Right forelimb (tissue), 1 donor: Measurements from ENCODE around the gene KANK2.

Experiments used
- DNase-seq: peaks from one replicate; pipeline ENCODE4 v3.0.0-alpha.2; 2018

Gene KANK2

DNA sequence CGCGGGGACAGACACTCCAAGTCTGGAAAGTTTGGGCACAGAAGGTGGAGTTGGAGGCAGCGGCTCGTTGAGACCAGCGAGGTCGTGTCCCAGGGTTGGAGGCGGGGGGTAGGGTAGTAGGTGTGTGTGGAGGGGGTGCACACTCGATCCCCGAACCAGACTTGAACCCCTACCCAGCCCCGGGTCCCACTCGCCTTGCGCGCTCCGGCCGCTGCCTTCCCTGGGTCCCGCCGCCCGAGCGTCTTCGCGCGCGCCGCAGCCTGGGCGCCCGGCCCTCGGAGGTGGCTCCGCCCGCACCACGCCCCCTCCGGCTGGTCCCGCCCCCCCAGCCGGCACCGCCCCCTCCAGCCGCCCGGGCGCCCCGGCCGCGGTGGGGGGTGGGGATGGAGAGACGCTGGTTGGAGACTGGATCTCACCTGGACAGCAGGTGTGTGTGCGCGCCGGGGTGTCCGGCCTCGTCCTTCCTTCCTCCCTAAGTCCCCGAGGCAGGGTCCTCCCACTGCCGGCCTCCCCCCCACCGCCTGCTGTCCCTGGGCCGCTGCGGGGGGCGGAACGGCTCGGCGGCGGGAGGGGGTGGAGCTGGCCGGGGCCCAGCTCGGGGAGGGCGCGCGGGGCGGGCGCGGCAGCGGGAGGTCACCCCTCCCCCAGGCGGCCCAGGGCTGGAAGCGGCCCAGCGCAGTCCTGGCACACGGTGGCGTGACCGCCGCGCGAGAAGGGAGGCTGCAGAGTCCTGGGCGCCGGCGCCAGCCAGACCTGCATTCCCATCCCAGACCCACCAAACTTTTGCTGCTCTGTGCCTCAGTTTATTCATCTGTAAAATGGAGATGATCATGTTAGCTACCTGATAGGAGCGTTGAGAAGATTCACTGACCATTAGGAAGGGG lies at the start of gene KANK2:
KANK2 (minus strand) TSS at position 255 of the 884 bp plus-strand sequence. CDS start 3,034 bp downstream, outside the sequence.
- DNase-seq, result peak; percentile 94

DNA sequence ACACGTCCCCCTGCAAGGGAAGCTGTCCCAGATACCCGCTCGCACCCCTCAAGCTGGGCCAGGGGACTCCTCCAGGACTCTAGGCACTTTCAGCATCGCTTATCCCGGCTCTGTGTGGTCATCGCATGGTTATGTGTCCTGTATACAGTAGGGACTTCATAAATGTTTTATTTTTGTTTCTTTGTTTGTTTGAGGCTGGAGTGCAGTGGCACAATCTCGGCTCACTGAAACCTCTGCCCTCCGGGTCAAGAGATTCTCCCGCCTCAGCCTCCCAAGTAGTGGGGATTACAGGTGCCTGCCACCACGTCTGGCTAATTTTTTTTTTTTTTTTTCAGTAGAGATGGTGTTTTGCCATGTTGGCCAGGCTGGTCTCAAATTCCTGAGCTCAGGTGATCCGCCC lies 49.6 kb upstream of the KANK2 start:
- DNase-seq, result no peak

DNA sequence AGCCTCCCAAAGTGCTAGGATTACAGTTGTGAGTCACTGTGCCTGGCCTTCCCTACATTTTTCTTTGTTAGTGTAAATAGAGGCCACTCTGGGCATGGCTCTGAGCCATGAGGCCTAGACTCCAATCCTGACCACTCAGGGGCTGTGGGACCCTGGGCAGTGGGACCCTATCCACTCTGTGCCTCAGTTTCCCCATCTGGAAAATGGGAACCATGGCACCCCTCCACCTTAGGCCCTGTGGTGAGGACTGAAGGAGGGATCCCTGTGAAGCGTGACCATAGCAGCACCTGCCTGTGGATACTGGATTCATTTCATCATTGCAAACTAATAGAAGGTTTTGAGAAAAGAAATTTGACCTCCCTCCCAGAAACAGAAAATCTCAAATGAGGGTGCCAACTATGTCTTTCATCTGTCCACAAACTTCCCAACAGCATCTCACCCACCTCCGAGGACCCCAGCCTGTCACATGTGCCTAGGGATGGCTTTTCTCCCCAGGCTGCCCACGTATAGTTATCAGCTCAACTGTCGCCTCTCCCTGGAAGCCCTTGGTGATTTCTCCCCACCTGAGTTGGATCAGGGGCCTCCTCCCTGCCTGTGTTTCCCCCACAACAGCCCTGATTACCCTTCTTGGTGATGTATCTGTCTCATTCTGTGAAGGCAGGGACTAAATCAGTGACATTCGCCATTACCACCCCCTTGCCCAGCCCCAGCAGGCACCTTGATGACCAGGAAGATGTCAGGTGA lies 47.7 kb upstream of the KANK2 start:
- no peak for DNase-seq

DNA sequence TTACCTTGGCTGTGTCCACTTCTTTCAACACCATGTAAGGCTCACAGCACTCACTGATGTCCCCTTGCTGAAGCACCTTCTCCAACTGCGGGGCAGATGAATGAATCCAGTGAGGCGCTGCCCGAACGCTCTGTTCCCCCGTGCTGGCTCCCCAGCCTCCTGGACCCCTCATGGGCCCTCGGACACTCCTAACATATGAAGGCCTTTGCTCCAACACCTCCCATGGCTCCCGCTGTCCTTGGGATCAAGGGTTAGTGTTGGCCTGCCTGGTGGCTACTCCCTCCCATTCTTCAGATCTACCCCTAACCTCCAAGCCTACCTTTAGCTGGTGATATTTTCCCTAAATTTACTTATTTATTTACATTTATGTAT lies 46.4 kb upstream of the KANK2 start:
- no peak for DNase-seq

DNA sequence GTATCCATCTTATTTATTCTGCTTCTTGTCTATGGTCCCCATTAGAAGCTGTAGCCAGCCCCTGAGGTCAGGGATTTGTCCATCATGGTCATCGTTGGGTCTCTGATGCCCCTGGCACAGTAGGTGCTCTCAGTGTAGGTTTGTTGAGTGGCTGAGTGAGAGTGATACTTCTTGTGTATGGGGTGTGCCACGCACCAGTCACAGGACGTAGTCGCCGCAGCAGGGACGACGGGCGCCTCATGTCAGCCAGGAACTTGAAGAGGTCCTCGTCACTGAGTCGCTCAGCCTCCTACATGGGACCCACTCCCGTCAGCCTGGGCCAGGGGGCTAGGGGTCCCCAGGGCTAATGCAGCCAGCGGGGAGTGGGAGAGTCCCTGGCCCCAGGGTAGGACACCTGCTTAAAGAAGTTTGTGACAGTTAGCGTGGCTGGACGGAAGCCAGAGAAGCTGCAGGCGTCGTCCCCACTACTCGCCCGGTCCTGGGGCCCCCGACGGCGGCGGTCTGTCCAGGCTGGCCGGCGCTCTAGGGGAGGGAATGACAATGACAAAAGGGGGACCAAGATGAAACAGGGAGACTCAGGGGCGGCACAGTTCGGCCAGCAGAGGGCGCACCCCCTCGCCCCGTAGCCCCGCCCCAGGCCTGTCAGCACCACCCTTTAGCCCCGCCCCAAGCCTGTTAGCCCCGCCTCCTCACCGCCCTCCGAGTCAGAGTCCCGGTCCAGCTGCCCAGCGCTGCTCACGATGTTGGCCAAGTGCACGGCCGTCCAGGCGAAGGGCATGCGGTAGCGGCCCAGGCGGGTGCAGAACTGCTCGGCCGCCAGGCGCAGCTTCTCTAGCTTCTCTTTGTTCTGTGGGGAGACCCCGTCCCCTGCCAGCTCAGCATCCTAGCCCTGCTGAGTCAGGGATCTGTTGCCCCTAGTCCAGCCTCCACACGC lies 45.8 kb upstream of the KANK2 start:
- DNase-seq, result peak; percentile 90

DNA sequence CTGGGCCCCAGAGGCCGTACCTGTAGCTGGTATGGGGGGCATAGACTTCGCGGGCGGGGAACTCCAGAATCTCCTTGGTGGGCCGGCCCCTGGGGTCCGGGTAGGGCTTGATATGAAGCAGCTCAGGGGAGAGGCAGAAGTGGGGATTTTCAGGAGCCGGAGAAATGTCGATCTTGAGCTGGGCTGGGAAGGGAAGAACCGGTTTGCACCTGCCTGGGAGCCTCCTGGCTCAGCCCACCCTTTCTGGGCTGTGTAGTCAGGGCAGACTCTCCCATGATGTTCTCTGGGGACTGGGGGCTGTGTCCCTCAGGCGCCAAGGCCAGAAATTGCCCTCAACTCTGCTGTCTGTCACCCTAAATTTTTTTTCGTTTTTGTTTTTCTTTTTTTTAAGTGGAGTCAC lies 44.7 kb upstream of the KANK2 start:
- no peak for DNase-seq

DNA sequence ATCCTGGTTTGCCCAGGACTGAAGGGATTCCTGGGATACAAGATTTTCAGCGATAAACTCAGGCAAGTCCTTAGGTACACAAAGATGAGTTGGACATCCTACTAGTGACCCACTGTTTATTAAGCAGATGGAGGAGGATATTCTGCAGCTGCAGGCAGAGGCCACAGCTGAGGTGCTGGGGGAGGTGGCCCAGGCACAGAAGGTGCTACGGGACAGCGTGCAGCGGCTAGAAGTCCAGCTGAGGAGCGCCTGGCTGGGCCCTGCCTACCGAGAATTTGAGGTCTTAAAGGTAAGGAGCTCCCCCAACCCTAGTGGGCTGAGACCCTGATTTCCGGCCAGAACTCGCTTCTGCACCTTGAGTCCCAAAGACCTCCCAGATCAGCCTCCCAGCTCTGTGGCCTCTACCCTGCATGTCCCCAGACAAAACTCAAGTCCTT lies 42.7 kb upstream of the KANK2 start:
- no peak for DNase-seq

DNA sequence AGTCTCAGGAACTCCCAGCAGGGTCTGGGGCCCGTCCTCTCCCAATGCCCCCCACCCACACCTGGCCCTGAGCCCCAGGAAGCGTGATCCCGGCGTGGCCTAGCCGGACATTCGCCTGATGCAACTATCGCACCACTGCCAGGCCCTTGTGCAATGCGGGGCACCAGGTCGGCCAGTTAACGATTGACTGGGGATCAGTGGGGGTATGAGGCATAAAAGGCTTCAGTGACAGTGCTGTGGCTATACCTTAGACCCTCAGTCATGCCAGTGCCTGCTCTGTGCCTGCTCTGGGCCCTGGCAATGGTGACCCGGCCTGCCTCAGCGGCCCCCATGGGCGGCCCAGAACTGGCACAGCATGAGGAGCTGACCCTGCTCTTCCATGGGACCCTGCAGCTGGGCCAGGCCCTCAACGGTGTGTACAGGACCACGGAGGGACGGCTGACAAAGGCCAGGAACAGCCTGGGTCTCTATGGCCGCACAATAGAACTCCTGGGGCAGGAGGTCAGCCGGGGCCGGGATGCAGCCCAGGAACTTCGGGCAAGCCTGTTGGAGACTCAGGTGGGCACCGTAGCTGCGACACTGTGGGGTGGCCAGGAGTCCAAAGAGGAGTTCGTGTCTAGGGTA lies 42.1 kb upstream of the KANK2 start, which contains the start of gene ANGPTL8:
ANGPTL8 (plus strand) TSS at position 243 of the 624 bp plus-strand sequence; CDS start at position 262, 19 bp downstream.
- no peak for DNase-seq

DNA sequence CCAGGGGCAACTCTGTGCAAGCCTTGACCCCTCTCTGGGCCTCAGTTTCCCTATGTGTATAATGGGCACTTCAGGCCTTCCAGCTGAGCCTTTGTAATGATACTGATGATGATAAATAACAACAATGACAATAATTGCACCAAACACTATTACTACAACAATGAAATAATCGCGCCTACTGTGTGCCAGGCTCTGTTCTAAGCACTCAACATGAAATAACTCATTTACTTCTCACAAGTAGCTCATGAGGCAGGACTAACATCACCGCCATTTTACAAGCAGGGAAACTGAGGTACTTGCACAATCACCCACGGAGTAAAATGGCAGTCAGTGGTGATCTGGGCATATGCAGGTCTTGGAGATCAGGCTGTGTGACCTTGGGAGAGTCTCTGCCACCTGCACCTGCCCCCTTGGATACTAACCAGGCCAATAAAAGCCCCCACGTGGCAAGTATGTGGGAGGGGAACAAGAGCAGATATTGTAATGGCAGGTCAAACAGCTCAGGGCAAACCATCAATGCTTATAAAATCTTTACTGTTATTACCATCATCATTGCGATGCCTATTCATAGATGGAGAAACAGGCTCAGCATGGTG lies 41.5 kb upstream of the KANK2 start:
- DNase-seq, result no peak

DNA sequence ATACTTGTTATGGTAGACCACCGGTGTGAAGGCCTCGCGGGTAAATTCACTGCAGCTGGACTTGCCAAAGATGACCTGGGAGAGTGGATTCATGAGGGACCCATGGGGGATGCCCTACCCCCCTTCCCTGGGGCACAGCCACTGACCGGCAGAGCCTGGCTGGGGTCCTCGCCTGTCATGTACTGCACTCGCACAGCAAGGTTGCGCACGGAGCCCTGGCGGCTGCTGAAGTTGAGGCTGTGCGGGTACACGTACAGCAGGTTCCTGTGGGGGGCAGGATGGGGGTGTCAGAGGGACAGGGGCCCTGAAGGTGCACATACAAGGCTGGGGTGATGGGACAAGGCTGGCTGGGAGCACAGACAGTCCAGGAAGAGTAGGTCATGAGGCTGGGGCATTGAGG lies 40.7 kb upstream of the KANK2 start:
- no peak for DNase-seq

DNA sequence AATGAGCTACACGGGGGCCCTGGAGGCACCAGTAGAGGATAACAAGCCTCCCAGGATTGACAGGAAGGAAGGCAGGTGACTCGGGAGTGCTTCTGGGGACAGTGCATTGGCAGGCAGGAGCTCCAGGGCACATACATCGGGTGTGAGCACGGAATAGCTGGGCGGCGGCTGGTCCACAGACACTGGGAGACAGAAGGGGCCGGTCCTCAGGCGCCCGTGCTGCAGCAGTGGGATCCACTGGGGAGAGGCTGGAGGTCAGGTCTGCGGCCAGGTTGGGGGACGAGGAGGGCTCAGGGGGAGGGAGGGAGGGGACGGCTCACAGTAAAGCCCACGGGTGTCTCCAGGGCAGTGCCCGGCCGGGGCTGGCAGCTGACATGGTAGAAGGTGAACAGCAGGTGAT lies 40.0 kb upstream of the KANK2 start:
- no peak for DNase-seq

DNA sequence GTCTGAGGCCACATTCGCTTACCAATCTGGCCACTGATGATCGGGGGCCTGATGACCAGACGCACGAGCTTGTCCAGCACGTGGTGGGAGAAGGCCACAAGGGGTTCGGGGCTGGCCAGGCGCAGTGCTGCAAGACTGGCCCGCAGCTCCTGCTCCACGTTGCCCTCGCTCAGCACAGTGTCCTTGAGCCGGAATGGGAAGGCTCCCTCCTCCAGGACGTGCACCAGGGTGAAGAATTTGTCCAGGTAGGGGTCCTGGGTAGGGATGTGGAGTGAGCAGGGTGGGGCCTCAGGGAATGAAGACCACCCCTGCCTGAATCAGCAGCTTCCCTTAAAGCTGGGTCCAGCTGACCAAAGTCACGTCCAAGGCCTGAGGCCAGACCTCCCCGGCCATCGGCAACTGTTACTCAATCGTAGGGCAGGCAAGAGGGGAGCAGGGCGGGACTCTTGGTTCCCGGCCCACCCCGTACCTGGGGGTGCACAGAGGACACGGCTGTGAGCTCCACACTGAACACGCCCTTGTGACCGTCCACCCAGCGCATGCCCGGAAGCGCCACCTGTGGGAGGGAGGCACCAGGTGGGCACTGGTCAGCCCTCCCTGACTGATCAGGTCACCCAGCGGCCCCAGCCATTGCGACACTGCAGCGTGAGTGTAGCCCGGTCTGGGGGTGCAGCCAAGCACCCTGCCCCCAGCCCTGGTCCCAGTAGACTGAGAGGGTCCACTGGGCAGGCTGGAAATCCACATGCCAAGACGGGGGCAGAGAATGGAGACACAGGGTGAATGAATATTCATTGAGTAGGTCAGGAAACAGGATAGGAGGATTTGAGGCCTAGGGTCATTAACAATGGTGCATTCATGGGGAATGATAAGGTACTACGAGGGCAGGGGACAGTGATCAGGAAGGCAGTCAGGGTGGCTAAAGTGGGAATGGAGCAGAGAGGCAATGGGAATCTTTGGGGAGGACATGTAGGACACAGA lies 39.3 kb upstream of the KANK2 start:
- DNase-seq, result no peak

DNA sequence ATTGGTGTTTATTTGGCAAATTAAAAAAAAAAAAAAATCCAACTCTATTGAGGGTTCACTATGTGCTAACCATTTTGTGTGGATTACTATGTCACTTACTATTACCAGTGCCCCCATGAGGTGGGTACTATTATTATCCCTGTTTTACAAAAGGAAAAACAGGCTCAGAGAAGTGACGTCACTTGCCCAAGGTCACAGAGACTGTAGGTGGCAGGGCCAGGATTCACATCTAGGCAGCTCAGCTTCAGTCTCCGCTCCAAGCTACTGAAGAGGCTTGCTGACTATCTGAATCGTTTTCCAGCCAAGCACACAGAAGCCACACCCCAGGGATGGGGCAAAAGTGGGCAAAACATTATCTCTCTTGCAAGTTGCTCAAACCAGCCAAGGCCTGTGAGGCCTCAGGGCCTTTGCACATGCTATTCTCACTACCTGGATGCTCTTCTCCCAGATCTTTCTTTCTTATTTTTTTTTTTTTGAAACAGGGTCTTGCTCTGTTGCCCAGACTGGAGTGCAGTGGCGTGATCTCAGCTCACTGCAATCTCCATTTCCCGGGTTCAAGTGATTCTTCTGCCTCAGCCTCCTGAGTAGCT lies 37.2 kb upstream of the KANK2 start:
- DNase-seq, result no peak

DNA sequence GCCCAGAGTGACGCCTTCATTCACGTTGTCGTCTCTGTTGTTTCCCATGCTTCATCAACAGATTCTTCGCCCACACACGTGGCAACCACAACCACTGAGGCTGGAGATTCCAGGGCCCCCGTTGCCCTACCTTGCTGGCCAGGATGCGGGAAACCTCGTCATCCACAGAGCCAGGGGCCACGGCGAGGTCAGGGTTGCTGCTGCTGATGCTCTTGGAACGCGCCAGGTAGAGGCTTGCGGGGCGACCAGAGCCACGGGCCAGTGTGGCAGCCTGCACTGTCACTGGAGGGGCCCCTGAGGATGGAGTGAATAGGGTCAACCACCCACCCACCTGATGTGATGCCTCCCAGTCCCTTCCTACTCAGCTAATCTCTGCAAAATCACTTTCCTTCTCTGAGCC lies 35.7 kb upstream of the KANK2 start:
- DNase-seq, result no peak

DNA sequence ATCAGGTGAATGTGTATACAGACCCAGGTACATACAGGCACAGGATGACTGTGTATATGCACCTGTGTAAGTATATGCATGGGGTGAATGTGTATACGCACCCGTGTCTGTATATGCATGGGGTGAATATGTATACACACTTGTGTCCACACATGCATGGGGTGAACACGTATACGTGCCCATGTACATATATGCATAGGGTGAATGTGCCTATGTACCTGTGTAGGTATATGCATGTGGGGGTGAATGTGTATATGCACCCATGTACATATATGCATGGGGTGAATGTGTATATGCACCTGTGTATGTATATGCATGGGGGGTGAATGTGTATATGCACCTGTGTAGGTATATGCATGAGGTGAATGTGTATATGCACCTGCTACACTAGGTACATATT lies 35.2 kb upstream of the KANK2 start:
- no peak for DNase-seq

DNA sequence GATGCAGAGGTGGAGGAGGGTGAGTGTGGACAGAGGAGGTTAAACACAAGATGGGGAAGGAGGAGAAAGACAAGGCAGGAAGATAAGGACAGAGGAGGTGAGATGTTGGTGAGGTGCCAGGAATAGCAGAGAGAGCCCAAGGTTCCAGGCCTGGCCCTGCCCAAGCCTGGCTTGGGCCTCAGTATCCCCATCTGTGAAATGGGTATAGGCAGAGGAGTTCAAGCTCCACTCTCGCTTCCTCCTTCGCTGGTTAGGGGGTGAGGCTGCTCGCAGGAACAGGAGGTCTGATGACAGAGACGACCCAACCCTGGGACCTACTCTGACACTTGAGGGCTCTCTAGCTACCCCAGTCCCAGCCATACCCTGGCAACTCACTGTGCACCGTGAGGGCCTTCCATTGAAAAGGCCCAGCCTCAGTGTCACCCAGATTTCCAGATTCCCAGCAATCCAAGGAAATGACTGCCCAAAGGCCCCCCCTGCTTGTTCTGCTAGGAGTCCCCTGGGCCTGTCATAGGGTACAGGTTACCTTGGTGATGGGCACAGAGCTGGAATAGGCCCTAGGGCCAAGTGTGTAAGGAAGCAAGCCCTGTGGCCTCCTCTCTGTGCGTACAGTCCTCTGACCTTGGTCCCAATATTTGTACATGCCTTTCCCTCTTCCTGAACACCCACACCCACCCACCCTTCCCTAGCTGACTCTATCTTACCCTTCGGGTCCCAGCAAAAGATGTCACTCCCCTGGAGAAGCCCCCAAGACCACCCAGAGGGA lies 33.5 kb upstream of the KANK2 start:
- DNase-seq, result no peak

DNA sequence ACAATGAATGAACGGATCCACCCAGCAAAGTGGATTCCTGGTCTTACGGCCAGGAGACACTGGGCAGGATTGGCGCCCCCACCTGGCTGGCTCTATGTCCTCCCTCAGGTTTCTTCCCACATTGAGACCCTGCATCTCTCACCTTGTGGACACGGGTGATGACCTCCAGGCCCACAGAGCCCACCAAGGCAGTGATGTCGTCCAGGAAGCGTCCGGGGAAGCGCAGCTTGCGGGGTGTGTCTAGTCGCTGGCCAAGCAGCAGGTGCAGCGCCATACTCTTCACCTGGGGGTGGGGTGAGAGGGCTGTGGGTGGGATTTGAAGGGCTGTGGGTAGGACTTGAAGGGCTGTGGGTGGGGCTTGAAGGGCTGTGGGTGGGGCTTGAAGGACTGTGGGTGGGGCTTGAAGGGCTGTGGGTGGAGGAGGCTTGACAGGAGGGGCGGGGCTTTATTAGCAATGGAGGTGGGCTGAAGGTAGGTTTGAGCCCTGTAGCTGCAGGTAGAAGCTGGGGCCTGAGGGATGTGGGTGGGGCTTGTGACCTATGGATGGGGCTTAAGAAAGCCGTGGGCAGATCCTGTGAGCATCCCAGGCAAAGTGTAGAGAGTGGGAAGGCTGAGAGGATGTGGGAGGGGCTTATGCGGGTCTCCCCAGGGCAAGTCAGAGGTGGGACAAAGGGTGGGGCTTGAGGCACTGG lies 30.0 kb upstream of the KANK2 start:
- DNase-seq, result no peak

DNA sequence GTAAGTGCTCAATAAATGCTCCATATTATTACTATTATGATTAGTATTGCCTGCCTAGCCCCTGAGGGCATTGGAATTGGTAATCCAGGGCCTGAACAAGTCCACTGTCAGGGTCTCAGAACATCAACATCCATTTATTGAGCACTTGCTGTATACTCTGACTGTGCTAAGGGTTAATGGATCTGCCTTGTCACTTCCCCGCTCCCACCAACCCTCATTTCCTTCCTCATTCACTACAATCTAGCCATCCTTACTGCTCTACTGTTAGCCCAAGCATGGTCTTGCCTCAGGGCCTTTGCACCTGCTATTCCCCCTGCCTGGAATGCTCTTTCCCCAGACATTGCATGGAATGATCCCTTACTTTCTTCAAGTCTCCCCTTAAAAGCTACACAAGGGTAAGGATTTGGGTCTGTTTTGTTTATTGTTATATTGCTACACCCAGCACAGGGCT lies 29.4 kb upstream of the KANK2 start:
- DNase-seq, result no peak

DNA sequence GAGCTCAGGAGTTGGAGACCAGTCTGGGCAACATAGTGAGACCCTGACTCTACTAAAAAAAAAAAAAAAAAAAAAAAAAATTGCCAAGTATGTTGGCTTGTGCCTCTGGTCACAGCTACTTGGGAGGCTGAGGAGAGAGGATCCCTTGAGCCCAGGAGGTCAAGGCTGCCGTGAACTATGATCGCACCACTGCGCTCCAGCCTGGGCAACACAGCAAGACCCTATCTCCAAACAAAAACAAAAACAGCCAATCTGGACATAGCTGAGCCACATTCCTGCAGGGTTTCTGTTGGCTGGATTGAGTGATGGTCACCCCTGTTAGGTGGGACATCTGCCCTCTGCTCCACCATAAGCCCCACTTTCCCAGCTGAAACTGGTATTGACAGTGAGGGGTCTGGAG lies 28.5 kb upstream of the KANK2 start:
- no peak for DNase-seq
